ENCODE results near the gene ZNF77.
A peak's percentile ranks its signal among the peaks of the same experiment; 100 is the strongest.
"Not testable (repeated sequence)": the region's sequence is repeated elsewhere in the genome, so short reads cannot be mapped to it uniquely, and the experiment has no call there.

The ZNF77 gene

GRCh38 chr19:2912306-2912705 is 32.5 kb downstream of the ZNF77 start:
- DNase-seq: no peak

DNA sequence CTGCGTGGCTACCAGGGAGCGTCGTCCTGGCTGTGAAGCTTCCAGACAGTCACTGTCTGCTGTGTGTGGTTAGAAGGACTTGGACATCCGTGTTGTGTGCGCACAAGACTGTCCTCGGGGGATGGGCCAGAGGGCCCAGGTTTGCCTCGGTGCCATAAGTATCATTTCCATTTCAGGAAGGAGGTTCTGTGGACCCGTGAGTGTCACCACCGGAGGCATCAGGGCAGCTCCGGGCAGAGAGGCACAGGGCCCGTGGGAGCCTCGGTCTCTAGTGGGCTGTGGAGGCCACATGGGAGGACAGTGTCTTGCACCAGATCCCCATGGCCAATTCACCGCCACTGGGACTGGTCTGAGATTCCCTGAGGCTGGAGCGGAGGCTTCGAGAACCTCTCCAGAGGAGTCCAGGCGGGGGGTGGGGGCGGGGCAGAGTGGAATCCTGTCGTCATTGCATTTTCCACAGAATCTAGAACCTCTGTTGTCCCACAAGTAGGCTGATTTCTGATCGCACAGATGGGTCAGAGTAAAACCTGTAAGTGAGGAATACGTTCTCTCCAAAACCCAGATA is 38.1 kb downstream of the ZNF77 start:
- no peak for DNase-seq

DNA sequence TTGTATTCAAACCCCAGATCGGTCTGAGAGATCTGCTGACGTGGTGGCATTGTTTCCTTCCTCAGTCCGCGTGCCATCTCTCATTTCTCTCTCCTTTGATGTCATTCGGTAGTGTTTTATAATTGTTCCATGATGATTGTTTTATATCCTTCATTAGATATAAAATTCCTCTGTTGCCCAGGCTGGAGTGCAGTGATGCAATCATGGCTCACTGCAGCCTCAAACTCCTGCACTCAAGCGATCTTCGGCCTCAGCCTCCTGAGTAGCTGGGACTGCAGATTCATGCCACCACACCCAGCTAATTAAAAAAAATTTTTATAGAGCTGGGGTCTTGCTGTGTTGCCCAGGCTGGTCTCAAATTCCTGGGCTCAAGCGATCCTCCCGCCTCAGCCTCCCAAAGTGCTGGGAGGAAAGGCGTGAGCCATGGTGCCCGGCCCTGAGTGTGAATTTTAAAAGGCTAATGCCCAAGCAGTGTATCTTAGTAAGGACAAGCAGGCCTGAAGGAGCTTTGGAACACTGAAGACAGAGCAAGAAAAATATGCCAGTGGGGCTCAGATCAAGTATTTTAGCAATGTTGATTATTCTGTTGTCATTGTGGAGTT is 38.8 kb downstream of the ZNF77 start:
- DNase-seq: no peak

GRCh38 chr19:2903326-2903725 is 41.4 kb downstream of the ZNF77 start:
- not testable (repeated sequence) for DNase-seq

- DNase-seq: no peak
Observed at GRCh38 chr19:2902590-2903218, 42.1 kb downstream of the ZNF77 start.

DNA sequence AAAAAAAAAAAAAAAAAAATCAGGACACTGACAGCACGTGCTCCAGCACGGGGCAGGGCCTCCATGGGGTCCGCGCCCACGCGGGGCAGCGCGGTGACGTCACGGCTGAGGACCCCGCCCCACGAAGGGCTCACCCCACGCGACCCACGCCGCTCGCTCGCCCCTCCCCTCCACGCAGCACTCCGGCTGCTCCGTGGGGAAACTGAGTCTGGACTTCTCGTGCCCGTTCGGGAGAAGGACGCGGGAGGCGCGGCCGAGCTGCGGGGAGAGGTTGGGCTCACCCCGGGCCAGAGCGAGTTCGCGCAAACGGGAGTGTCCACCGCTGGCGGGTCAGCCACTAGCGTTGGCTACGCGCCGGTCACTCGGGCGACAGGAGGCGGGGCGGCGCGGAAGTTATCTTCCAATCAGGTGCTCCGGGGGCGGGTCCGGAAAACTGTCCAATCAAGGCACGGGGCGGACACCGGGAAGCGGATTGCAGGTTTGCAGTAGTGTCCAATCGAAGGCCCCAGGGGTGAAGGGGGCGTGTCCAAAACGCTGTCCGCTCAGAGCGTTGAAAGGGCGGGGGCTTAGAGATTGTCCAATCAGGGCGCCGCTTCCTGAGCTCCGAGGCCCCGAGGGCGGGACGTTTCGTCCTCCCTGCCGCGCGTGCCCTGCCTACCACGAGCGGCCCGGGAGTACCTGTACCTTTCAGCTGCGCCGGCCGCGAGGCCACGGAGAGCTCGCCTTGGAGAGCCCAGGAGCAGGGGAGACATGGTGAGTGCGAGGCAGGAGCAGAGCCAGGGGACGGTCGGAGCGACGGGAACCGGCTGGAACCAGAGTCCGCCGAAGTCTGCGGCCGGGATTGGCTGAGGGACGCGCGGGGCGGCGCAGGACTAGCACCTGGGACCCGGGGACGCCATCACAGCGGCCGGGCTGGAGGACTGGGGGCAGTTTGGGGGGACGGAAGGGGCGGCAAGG is 44.2 kb downstream of the ZNF77 start, which contains the start of gene ZNF57:
Gene ZNF57, plus strand, starts transcription at position 633 of the 957 bp plus-strand sequence. Its CDS starts 118 bp downstream, at position 751.
- DNase-seq: peak; percentile 98

- no peak for DNase-seq
Observed at GRCh38 chr19:2896694-2897093, 48.1 kb downstream of the ZNF77 start.

- not testable (repeated sequence) for DNase-seq
Observed at GRCh38 chr19:2890531-2890930, 54.2 kb downstream of the ZNF77 start.

DNA sequence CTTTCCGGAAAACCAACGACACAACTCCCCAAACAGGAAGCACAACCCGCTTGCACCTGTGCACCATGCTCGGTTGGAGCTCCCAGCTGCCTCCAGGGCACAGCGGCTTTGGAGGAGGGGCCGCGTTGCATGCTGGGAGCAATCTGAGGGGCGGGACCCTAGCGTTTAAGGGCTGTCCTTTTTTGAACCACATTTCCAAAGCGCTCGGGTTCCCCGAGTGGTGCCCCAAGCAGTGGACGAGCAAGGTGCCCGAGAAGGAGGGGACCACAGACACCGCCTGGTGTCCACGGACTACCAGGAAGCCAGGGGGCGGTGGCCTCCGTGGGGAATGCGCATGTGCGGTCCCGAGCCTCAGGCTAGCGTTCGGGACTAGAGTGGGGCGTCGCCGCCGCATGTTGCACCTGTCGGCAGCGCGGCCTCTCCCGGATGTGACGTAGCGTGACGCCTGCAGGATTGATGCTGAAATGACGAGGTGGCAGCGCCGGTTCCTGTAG is 56.0 kb downstream of the ZNF77 start:
- no peak for DNase-seq

GRCh38 chr19:2887391-2887914 is 57.3 kb downstream of the ZNF77 start:
- peak; percentile 66 for DNase-seq

DNA sequence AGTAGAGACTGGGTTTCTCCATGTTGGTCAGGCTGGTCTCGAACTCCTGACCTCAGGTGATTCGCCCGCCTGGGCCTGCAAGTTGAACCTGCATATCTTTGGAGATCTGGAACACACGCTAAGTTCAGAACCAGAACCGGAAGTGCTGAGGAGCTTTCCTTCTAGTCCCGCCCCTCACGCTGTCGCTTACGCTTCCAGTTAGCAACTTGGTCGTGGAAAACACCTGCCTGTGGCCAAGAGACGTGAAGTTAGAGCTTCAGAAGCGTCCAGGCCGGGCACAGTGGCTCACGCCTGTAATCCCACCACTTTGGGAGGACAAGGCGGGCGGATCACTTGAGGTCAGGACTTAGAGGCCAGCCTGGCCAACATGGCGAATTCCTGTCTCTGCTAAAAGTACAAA is 59.0 kb downstream of the ZNF77 start:
- no peak for DNase-seq

DNA sequence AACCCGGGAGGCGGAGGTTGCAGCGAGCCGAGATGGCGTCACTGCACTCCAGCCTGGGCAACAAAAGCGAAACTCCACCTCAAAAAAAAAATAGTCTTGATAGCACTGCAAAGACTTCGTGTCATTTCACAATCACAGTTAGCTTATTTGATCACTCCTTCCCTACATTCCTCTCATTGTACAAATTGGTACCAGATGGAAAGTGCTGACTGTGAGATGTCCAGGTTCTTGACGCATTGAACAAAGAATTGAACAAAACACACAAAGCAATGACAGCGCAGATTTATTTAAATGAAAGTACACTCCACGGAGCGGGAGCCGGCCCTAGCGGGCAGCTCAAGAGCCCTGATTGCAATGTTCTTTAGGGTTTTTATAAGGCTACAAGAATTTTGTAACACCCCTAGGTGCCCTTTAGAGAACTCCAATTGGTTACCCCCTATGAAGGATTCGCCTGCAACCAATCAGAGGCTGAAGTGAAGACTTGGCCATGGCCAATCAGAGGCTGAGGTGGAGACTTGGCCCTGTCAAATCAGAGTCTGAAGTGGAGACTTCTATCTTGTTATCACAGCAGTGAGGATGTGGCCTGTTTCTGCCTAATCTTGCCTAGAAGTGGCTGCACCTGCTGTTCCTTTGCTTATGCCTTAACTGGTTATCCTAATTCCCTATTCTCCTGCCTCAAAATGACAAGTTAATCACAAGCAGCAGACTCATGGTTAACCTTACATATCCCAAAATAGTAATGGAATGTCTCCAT is 60.9 kb downstream of the ZNF77 start:
- DNase-seq: no peak
